ENCODE data around the gene LAMA4.

Gene LAMA4

DNA sequence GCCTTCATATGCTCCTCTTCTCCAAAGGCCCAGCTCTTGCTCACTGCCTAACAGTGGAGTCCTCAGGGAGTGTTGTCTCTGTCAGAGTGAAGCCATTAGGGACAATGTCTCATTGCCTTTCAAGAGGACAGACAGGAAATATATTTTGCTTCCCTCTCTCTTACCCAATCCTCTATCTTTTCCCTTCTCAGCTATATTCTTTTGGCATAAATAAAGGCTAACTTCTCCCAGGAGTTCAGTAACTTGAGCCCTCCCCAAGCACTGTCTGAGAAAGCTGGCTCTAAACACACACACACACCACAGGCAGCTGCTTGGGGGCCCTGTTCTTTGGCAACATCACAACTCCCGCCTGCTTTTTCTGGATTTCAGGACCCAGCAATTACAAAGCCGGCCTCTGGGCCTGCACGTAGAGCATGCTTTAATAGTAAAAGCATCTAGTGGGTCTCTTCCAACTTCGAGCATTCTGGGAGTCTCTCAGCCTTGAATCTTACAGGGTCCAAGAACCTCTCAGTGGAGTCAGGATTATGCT is 34.7 kb upstream of the LAMA4 start:
- TF ChIP-seq CTCF (conservative IDR thresholded peaks at IDR 0.05; ENCODE audit: low read depth, low read length): no peak
- Histone ChIP-seq H3K9ac (no peak overlapping the region), H4K20me1 (ENCODE audit: insufficient read depth) (no peaks in the 10 kb centered on the region), H3K4me1 (ENCODE audit: low read depth, poor library complexity, severe bottlenecking) (no peaks in the 10 kb centered on the region), H3K4me2 (no peak overlapping the region), H3K79me2 (ENCODE audit: insufficient read depth, low read depth) (no peaks in the 10 kb centered on the region), H3K4me3 (IDR thresholded peaks at IDR 0.05; ENCODE audit: insufficient read depth, low read depth, low read length) (no peak overlapping the region), H2AFZ (ENCODE audit: low read depth) (no peak overlapping the region), H3K27ac (no peak overlapping the region), H3K36me3 (ENCODE audit: insufficient read depth) (no peaks in the 10 kb centered on the region), H3K27me3 (ENCODE audit: insufficient read depth, low read depth) (no peaks in the 10 kb centered on the region)

DNA sequence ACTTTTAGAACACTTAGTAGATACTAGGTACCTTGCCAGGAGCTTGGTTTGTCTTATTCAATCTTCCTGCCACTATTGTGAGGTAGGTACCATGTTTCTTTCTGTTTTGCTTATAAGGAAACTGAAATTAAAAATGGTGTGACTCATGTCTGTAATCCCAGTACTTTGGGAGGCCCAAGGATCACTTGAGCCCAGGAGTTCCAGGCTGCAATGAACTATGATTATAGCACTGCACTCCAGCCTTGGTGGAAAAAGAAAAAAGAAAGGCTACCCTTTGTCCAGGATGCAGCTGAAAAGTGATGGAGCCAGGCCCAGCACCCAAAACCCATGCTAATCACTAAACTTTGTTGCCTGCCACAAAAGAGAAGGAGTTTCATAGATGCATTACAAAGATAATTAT is 34.1 kb upstream of the LAMA4 start:
- Histone ChIP-seq H3K36me3 (ENCODE audit: insufficient read depth) (no peaks in the 10 kb centered on the region), H3K4me2 (no peak overlapping the region), H2AFZ (ENCODE audit: low read depth) (no peak overlapping the region), H3K27ac (no peak overlapping the region), H3K4me1 (ENCODE audit: low read depth, poor library complexity, severe bottlenecking) (no peaks in the 10 kb centered on the region), H3K4me3 (IDR thresholded peaks at IDR 0.05; ENCODE audit: insufficient read depth, low read depth, low read length) (no peak overlapping the region), H3K79me2 (ENCODE audit: insufficient read depth, low read depth) (no peaks in the 10 kb centered on the region), H3K27me3 (ENCODE audit: insufficient read depth, low read depth) (no peaks in the 10 kb centered on the region), H3K9ac (no peak overlapping the region), H4K20me1 (ENCODE audit: insufficient read depth) (no peaks in the 10 kb centered on the region)
- no peak for TF ChIP-seq CTCF (conservative IDR thresholded peaks at IDR 0.05; ENCODE audit: low read depth, low read length)

DNA sequence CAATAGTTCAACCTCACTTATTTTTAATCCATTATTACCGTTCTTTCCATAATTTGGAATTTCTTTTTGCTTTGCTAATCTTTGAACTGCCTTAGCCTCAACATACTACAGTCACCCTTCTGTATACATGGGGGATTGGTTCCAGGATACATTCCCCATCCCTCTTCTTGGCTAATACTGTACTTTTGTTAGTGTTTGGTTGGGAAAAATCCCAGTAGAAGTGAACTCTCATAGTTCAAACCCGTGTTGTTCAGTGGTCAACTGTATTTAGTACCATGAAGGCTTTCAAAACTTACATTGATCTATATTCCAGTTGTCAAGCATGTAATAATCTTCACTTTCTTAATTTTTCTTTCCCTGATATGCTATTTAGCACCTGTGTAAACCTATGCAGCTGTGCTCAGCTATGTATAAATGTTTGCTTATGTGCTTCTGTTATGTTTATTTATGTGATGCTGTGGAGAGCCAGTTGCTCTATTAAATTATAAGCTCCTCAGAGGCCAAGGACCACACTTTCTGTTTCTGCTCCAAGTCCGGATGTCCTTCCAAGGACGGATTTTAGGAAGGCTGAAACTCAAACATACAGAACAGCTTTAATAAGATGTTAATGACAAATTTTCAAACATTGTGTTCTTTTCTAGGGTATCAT is 33.3 kb upstream of the LAMA4 start:
- Histone ChIP-seq H4K20me1 (ENCODE audit: insufficient read depth) (no peaks in the 10 kb centered on the region), H3K79me2 (ENCODE audit: insufficient read depth, low read depth) (no peaks in the 10 kb centered on the region), H2AFZ (ENCODE audit: low read depth) (no peak overlapping the region), H3K4me2 (no peak overlapping the region), H3K9ac (no peak overlapping the region), H3K4me3 (IDR thresholded peaks at IDR 0.05; ENCODE audit: insufficient read depth, low read depth, low read length) (no peak overlapping the region), H3K27me3 (ENCODE audit: insufficient read depth, low read depth) (no peaks in the 10 kb centered on the region), H3K27ac (no peak overlapping the region), H3K4me1 (ENCODE audit: low read depth, poor library complexity, severe bottlenecking) (no peaks in the 10 kb centered on the region), H3K36me3 (ENCODE audit: insufficient read depth) (no peaks in the 10 kb centered on the region)
- no peak for TF ChIP-seq CTCF (conservative IDR thresholded peaks at IDR 0.05; ENCODE audit: low read depth, low read length)

DNA sequence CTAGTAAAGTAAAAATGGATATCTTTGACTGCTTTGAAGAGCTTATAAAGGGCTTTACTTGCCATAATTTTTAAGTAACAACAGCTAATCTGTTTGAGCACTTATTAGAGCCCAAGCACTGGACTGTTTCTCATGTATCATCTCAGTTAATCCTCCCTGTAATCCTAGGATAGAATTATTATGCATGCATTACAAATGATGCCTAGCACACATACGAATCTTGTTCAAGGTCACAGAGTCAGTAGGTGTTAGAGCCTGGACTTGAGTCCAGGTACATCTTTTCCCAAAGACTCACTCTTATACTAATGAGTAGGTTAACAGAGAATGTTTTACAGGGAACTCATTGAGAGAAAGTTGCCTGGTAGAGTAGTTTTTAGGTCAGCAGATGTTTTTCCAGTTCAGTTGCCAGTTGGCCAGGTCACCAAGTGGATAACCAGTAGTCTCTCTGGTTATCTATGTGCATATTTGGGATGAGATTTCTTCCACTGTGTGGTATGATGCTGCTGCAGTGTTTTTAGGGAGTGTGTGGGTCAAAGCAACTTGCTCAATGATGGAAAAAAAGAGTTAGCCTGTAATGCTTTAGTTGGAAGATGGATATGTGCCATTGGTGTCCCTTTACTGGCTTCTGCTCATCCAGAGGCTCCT is 32.3 kb upstream of the LAMA4 start:
- Histone ChIP-seq H3K36me3 (ENCODE audit: insufficient read depth) (no peaks in the 10 kb centered on the region), H3K9ac (no peak overlapping the region), H3K27ac (no peak overlapping the region), H3K79me2 (ENCODE audit: insufficient read depth, low read depth) (no peaks in the 10 kb centered on the region), H3K4me2 (no peak overlapping the region), H4K20me1 (ENCODE audit: insufficient read depth) (no peaks in the 10 kb centered on the region), H3K4me1 (ENCODE audit: low read depth, poor library complexity, severe bottlenecking) (no peaks in the 10 kb centered on the region), H3K27me3 (ENCODE audit: insufficient read depth, low read depth) (no peaks in the 10 kb centered on the region), H3K4me3 (IDR thresholded peaks at IDR 0.05; ENCODE audit: insufficient read depth, low read depth, low read length) (no peak overlapping the region), H2AFZ (ENCODE audit: low read depth) (no peak overlapping the region)
- TF ChIP-seq CTCF (conservative IDR thresholded peaks at IDR 0.05; ENCODE audit: low read depth, low read length): no peak

All from KMS-11 (cell line).